K562 (cell line): Measurements from ENCODE around the gene ZNF462. TPM values are rescaled to one million over a fixed set of nuclear protein-coding genes. Genes with fewer than 3 reads are reported as not detected.

ENCODE experiments used
- ATAC-seq: fragments of 200-7000 bp; cut with Tn5 transposase; 3 replicates; pipeline ENCODE4 v1.9.1; 2020; ENCODE audit warnings: moderate library complexity
- BruUV-seq: library from RNA; stranded (reverse); fragments of 400-500 nt; replicated peaks from 2 replicates; lab custom pipeline; 2021; lab: Mats Ljungman, UMichigan
- CTCF ChIA-PET: fragments of 300-600 bp; formaldehyde crosslinking; extraction: SDS; loops from one replicate; lab custom pipeline; 2021; ENCODE audit warnings: low intra/inter-chr PET ratio; lab: Yijun Ruan, JAX
- POLR2A ChIA-PET: fragments of 300-600, 350-650 bp; sonication (Branson Sonifier 250); formaldehyde crosslinking; extraction: SDS; loops from one replicate; lab custom pipeline; 2021; ENCODE audit warnings: antibody characterized with exemption, inconsistent platforms; lab: Yijun Ruan, JAX
- DNase-seq, 4 experiments: peaks; one replicate each; pipeline versions ENCODE4 v3.0.0 to v3.0.0-alpha.2; 2011 to 2018; ENCODE audit warnings: low spot score in 3 of 4, mixed read lengths in 3 of 4; ENCODE audit errors: extremely low read depth in 1 of 4
- FAIRE-seq: peaks from 2 replicates; lab custom pipeline; 2011; peaks lifted over from hg19 to GRCh38; lab: Jason Lieb, UNC
- H2AFZ ChIP-seq: 2 replicates; pipeline ENCODE4 v1.6.0; 2011; ENCODE audit warnings: low read depth, low read length, control low read depth, inconsistent platforms
- H3K27ac ChIP-seq: fragments of 200-600 bp; 3 replicates; pipeline ENCODE4 v1.8.0; 2011; ENCODE audit warnings: low read depth, mild to moderate bottlenecking, control low read depth, inconsistent platforms, low read length, moderate library complexity, mixed read lengths; ENCODE audit errors: extremely low read depth
- H3K27me3 ChIP-seq, 2 experiments: fragments of 300-600 bp in 1 of 2; 2 replicates in 1 of 2; 3 replicates in 1 of 2; pipeline versions ENCODE4 v1.6.0 to v1.8.0; 2011; ENCODE audit warnings: inconsistent platforms in 2 of 2, low read length in 2 of 2, mild to moderate bottlenecking in 1 of 2, mixed read lengths in 1 of 2, moderate library complexity in 1 of 2; ENCODE audit not compliant: control insufficient read depth in 2 of 2, insufficient read depth in 2 of 2
- H3K36me3 ChIP-seq: fragments of 300-600 bp; 3 replicates; pipeline ENCODE4 v1.8.0; 2011; ENCODE audit warnings: mild to moderate bottlenecking, low read length, inconsistent platforms; ENCODE audit not compliant: control insufficient read depth, insufficient read depth
- H3K4me1 ChIP-seq, 2 experiments: fragments of 200-600 bp in 1 of 2; replicated peaks in 1 of 2; 2 replicates in 1 of 2; 3 replicates in 1 of 2; pipeline versions ENCODE4 v1.5.1 to v1.8.0; 2011; ENCODE audit warnings: inconsistent platforms in 2 of 2, low read length in 2 of 2, mild to moderate bottlenecking in 1 of 2, mixed read lengths in 1 of 2, moderate library complexity in 1 of 2; ENCODE audit not compliant: control insufficient read depth in 2 of 2, insufficient read depth in 2 of 2
- H3K4me2 ChIP-seq: 2 replicates; pipeline ENCODE4 v1.6.1; 2011; ENCODE audit warnings: low read length, control low read depth, inconsistent platforms, mixed read lengths; ENCODE audit not compliant: insufficient read depth
- H3K4me3 ChIP-seq: fragments of 200-600 bp; sonication (generic), shearing (Covaris generic); 2 replicates; pipeline ENCODE4 v1.5.1; 2016; ENCODE audit warnings: control low read depth, inconsistent platforms
- H3K79me2 ChIP-seq: fragments of 200-600 bp; 3 replicates; pipeline ENCODE4 v1.8.0; 2011; ENCODE audit warnings: low read length, inconsistent platforms; ENCODE audit not compliant: control insufficient read depth, insufficient read depth
- H3K9ac ChIP-seq, 2 experiments: 2 replicates each; pipeline versions ENCODE4 v1.6.0 to v1.6.1; 2011; ENCODE audit warnings: low read depth in 2 of 2, low read length in 2 of 2, control low read depth in 1 of 2, inconsistent platforms in 1 of 2, mild to moderate bottlenecking in 1 of 2, mixed read lengths in 1 of 2; ENCODE audit not compliant: insufficient read depth in 1 of 2
- H3K9me1 ChIP-seq: one replicate; pipeline ENCODE4 v1.6.0; 2011; ENCODE audit warnings: inconsistent platforms, mild to moderate bottlenecking, low read length, moderate library complexity; ENCODE audit not compliant: control insufficient read depth, insufficient read depth
- H3K9me3 ChIP-seq: replicated peaks from 2 replicates; pipeline ENCODE4 v1.5.1; 2011; ENCODE audit warnings: low read depth, low read length, inconsistent platforms; ENCODE audit not compliant: control insufficient read depth, insufficient read depth
- H4K20me1 ChIP-seq: replicated peaks from 2 replicates; pipeline ENCODE4 v1.6.1; 2011; ENCODE audit warnings: low read length, inconsistent platforms, mixed read lengths; ENCODE audit not compliant: control insufficient read depth, insufficient read depth
- GTF2B ChIP-seq: IDR thresholded peaks from 2 replicates; pipeline ENCODE4 v1.6.1; 2011; ENCODE audit not compliant: insufficient read length; ENCODE audit errors: extremely low read depth
- JUNB ChIP-seq: fragments of 450-650 bp; formaldehyde crosslinking; conservative IDR thresholded peaks from 2 replicates; pipeline ENCODE4 v1.4.0; 2020; ENCODE audit warnings: mild to moderate bottlenecking
- MTA1 ChIP-seq: fragments of 450-650 bp; IDR thresholded peaks from 2 replicates; pipeline ENCODE4 v1.6.1; 2017; ENCODE audit warnings: borderline replicate concordance
- TRIM25 ChIP-seq: fragments of 450-650 bp; IDR thresholded peaks from 2 replicates; pipeline ENCODE4 v1.7.0; 2016; ENCODE audit warnings: borderline replicate concordance
- ZBTB33 ChIP-seq: sonication (generic); formaldehyde crosslinking; IDR thresholded peaks from 2 replicates; pipeline ENCODE4 v1.8.1; 2023; ENCODE audit warnings: mild to moderate bottlenecking, missing genetic modification reagents
- ZNF197 ChIP-seq: fragments of 200-800 bp; sonication (Bioruptor generic); IDR thresholded peaks from 2 replicates; pipeline ENCODE4 v1.6.1; 2016; ENCODE audit warnings: low read depth, missing genetic modification characterization, missing compliant biosample characterization
- ZNF274 ChIP-seq: IDR thresholded peaks from 2 replicates; pipeline ENCODE4 v1.6.1; 2011; ENCODE audit warnings: low read depth, mild to moderate bottlenecking, low read length, moderate library complexity, borderline replicate concordance
- ZNF384 ChIP-seq: IDR thresholded peaks from 2 replicates; pipeline ENCODE4 v1.6.1; 2012; ENCODE audit warnings: low read depth, low read length, improper control_type of control experiment
- ZNF695 ChIP-seq: fragments of 450-650 bp; formaldehyde crosslinking; IDR thresholded peaks from 2 replicates; pipeline ENCODE4 v1.4.0; 2020; ENCODE audit warnings: mild to moderate bottlenecking, moderate library complexity
- WGBS: fragments of 100-300 bp; shearing (Covaris generic); methylation state at CpG from one replicate; pipeline ENCODE4 v1.1.6; 2016; ENCODE audit warnings: low coverage, mixed read lengths; ENCODE audit not compliant: insufficient coverage; ENCODE audit errors: missing lambda C conversion rate; 5-methylcytosine and 5-hydroxymethylcytosine counted together
- in situ Hi-C: fragments of 300-500 bp; cut with MboI; formaldehyde crosslinking; loops from 4 replicates; pipeline ENCODE4 v1.15.0; 2018; ENCODE audit warnings: inconsistent platforms, mixed read lengths
- intact Hi-C: fragments of 100-400 bp; cut with micrococcal nuclease; formaldehyde crosslinking; loops from 2 replicates; pipeline ENCODE4 v1.14.2; 2022
- polyA plus RNA-seq, 8 experiments: library from polyadenylated mRNA; depleted of rRNA in 4 of 8; stranded (reverse) in 5 of 8; unstranded in 3 of 8; fragments of >200 nt; fragmentation: Nextera tagmentation in 2 of 8; fragmentation: Illumina TruSeq in 1 of 8; extraction: Ambion mirVana in 2 of 8; extraction: Trizol in 1 of 8; gene quantifications; 2 replicates each; pipeline versions ENCODE4 v1.2.1 to v1.2.3, GENCODE V29; 2011 to 2014; ENCODE audit warnings: inconsistent platforms in 1 of 8, missing spikeins in 1 of 8
- total RNA-seq, 7 experiments: library from RNA; depleted of rRNA in 6 of 7; stranded (reverse); fragments of >200 nt in 6 of 7; fragmentation: Illumina TruSeq in 2 of 7; extraction: Trizol in 2 of 7; gene quantifications; 2 replicates each; pipeline versions ENCODE4 v1.2.1 to v1.2.3, GENCODE V29; 2011 to 2021; ENCODE audit warnings: low replicate concordance in 1 of 7
- TF ChIP-seq, protein P1 (sequence below): sonication (generic); formaldehyde crosslinking; IDR thresholded peaks from 2 replicates; pipeline ENCODE4 v1.8.1; 2022; ENCODE audit warnings: missing genetic modification reagents
- TF ChIP-seq, protein P2 (sequence below), 2 experiments: fragments of 200-800 bp in 1 of 2; sonication (Bioruptor generic) in 1 of 2; sonication (generic) in 1 of 2; formaldehyde crosslinking in 1 of 2; IDR thresholded peaks in 1 of 2; conservative IDR thresholded peaks in 1 of 2; 2 replicates each; pipeline versions ENCODE4 v1.5.0 to v1.6.1; 2016 to 2020; ENCODE audit warnings: missing compliant biosample characterization in 1 of 2, missing genetic modification characterization in 1 of 2, missing genetic modification reagents in 1 of 2

ZNF462 gene
- total and polyA plus RNA-seq, 9 of the 15 experiments (the other 6 are each of a cell fraction or from before 2014, with no cell fraction given): 0.20 TPM; not detected in 8

DNA sequence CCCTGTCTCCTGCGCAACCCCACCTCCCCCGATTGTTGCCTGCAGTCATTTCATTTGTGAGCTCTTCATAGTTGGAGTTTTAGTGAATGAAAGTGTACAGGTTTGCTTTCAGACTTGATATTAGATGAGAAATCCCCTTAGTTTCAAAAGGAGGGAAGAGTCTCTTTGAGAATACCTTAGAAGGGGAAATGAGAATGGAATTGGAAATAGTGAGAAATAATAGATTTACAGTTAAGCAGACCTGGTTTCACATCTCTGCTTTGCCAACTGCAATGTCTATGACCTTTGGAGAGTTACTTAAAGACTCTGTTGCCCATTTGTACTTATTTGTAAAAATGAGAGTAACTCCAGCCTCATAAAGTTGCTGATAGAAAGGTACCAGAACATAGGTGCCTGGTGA, 120.4 kb downstream of the ZNF462 start:
- Histone ChIP-seq H3K9me1 (no peaks in the 10 kb centered on the region), H2AFZ (no peak overlapping the region), H3K4me1 (no peaks in the 10 kb centered on the region), H3K4me2 (no peak overlapping the region), H3K27me3 (no peaks in the 10 kb centered on the region), H3K36me3 (no peaks in the 10 kb centered on the region), H3K79me2 (no peaks in the 10 kb centered on the region), H3K9me3 (no peaks in the 10 kb centered on the region), H4K20me1 (no peaks in the 10 kb centered on the region), H3K4me3 (no peak overlapping the region), H3K27ac (no peak overlapping the region), H3K9ac (no peak overlapping the region)
- TF ChIP-seq, protein P1, sequence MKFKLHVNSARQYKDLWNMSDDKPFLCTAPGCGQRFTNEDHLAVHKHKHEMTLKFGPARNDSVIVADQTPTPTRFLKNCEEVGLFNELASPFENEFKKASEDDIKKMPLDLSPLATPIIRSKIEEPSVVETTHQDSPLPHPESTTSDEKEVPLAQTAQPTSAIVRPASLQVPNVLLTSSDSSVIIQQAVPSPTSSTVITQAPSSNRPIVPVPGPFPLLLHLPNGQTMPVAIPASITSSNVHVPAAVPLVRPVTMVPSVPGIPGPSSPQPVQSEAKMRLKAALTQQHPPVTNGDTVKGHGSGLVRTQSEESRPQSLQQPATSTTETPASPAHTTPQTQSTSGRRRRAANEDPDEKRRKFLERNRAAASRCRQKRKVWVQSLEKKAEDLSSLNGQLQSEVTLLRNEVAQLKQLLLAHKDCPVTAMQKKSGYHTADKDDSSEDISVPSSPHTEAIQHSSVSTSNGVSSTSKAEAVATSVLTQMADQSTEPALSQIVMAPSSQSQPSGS (CRISPR knock-in tag): no peak
- TF ChIP-seq ZNF384 (no peak), MTA1 (no peak), JUNB (CRISPR knock-in tag) (no peak), GTF2B (no peak), ZNF274 (no peak), ZNF197 (CRISPR knock-in tag) (no peak), ZBTB33 (CRISPR knock-in tag) (no peak), TRIM25 (no peak), ZNF695 (CRISPR knock-in tag) (no peak)
- TF ChIP-seq, protein P2, sequence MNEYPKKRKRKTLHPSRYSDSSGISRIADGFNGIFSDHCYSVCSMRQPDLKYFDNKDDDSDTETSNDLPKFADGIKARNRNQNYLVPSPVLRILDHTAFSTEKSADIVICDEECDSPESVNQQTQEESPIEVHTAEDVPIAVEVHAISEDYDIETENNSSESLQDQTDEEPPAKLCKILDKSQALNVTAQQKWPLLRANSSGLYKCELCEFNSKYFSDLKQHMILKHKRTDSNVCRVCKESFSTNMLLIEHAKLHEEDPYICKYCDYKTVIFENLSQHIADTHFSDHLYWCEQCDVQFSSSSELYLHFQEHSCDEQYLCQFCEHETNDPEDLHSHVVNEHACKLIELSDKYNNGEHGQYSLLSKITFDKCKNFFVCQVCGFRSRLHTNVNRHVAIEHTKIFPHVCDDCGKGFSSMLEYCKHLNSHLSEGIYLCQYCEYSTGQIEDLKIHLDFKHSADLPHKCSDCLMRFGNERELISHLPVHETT (CRISPR knock-in tag; conservative IDR thresholded peaks at IDR 0.05 in 1 of 2, IDR thresholded peaks at IDR 0.05 in 1 of 2): no peak
- intact Hi-C loops (no loop called here), in situ Hi-C loops (no loop called here)
- POLR2A ChIA-PET: no interaction called here
- DNase-seq (no peak), FAIRE-seq (no peak), ATAC-seq (no peak)
- BruUV-seq: no TSS peak
- WGBS: 0% methylated on average over 2 of the region's 2 CpGs
- CTCF ChIA-PET: no interaction called here
